Choroid plexus epithelial cell (primary cell): ENCODE data around the gene KRT83.

ENCODE experiments used
- DNase-seq: peaks from one replicate; pipeline ENCODE4 v3.0.0-alpha.2; 2010; ENCODE audit warnings: low read depth
- H3K4me3 ChIP-seq: 2 replicates; pipeline ENCODE4 v1.5.1; 2011; ENCODE audit warnings: low read depth, mild to moderate bottlenecking, control low read depth, low read length, moderate library complexity
- TF ChIP-seq, protein P1 (sequence below): conservative IDR thresholded peaks from 2 replicates; pipeline ENCODE4 v1.5.1; 2011; ENCODE audit warnings: low read depth, mild to moderate bottlenecking, control low read depth, inconsistent platforms, low read length, moderate library complexity

KRT83 gene

DNA sequence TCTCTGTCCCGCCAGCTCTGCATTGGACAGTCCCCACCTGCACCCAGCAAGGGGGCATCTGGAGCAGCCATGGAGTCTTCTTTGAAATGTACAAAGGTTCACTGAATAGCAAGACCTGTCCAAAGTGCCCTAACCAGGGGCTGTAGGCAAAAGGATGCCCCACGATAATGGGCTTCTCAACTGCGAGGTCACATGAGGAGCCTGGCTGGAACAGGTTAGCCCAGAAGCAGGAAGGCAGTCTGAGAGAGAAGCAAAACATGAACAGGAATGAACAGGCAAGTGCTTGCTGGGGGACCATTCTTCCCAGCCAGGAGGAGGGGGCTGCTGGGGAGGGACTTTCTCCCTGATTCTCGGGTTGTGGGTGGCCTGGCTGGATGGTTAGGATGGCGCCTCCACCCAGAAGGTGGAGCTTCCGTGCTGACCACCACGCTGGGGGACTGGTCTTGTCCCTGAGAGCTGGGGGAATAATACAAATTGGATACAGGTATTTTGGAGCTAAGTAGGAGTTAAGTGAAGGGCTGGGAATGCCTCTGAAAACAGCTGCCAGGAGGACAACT, 39.0 kb upstream of the KRT83 start:
- TF ChIP-seq, protein P1, sequence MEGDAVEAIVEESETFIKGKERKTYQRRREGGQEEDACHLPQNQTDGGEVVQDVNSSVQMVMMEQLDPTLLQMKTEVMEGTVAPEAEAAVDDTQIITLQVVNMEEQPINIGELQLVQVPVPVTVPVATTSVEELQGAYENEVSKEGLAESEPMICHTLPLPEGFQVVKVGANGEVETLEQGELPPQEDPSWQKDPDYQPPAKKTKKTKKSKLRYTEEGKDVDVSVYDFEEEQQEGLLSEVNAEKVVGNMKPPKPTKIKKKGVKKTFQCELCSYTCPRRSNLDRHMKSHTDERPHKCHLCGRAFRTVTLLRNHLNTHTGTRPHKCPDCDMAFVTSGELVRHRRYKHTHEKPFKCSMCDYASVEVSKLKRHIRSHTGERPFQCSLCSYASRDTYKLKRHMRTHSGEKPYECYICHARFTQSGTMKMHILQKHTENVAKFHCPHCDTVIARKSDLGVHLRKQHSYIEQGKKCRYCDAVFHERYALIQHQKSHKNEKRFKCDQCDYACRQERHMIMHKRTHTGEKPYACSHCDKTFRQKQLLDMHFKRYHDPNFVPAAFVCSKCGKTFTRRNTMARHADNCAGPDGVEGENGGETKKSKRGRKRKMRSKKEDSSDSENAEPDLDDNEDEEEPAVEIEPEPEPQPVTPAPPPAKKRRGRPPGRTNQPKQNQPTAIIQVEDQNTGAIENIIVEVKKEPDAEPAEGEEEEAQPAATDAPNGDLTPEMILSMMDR, result no peak

GRCh38 chr12:52359621-52360061, 38.4 kb upstream of the KRT83 start:
- no peak for DNase-seq
- TF ChIP-seq, protein P1, result no peak

More for the DNA sequence above, 39.0 kb upstream of the KRT83 start:
- no peak overlapping the region for H3K4me3 ChIP-seq
- no peak for DNase-seq

DNA sequence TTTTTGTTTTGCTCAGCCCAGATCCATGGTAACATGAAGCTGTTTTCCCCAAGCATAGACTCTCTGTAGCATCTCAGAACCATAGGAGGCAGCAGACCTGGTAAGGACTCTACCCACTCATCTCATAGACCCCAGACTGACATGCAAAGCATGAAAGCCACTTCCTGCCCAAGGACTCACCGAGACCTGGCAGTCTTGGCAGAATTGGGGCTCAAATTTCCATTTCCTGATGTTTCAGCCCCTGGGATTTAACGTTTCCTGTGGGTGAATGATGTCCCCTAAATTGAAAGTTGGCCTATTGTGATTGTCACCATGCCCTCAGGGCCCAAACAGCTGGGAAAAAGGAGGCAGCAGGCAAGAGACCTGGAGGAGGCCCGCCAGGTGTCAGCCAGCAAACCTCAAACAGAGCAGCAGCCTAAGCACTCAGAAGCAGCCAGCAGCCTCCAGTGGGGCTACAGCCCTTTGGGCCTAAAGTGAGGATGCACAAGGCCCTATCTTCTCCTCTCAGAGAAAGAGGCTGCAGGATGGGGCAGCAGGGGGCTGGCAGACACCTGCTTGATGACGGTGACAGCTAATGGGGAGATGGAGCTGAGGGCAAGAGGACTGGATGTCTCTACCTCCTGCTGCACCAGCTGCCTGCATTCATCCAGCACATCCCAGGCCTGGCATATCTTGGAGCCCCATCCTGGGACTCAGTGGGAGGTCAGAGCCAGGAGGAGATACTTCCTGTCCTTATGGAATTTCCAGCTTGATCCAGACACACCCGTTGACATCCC, 37.6 kb upstream of the KRT83 start:
- DNase-seq, result no peak
- no peak overlapping the region for H3K4me3 ChIP-seq
- TF ChIP-seq, protein P1, result no peak

More at GRCh38 chr12:52359621-52360061, 38.4 kb upstream of the KRT83 start:
- H3K4me3 ChIP-seq, result no peak overlapping the region

GRCh38 chr12:52356762-52357580, 35.8 kb upstream of the KRT83 start:
- no peak for DNase-seq
- no peak overlapping the region for H3K4me3 ChIP-seq
- TF ChIP-seq, protein P1, result no peak

GRCh38 chr12:52356031-52356761, 35.0 kb upstream of the KRT83 start:
- H3K4me3 ChIP-seq, result no peak overlapping the region
- TF ChIP-seq, protein P1, result no peak
- DNase-seq, result no peak

GRCh38 chr12:52355176-52355575, 34.0 kb upstream of the KRT83 start:
- no peak for DNase-seq
- TF ChIP-seq, protein P1, result no peak
- no peak overlapping the region for H3K4me3 ChIP-seq
